ENCODE data around the gene HTR3E. TPM values are rescaled to one million over a fixed set of nuclear protein-coding genes. Genes with fewer than 3 reads are reported as not detected.
"Not testable (repeated sequence)": the region's sequence is repeated elsewhere in the genome, so short reads cannot be mapped to it uniquely, and the experiment has no call there.

HTR3E gene
- not detected in 2 replicates for total RNA-seq (2014; rRNA removed; shearing (Covaris generic))
- not detected in 2 replicates for polyA plus RNA-seq (2015; cell fraction: cytosol; rRNA removed)
- not detected in 2 replicates for polyA plus RNA-seq (2015; cell fraction: nucleus; rRNA removed)

GRCh38 chr3:184096811-184097383, at the start of gene HTR3E:
HTR3E (plus strand) TSS chr3:184097064; CDS start chr3:184097530, 466 bp downstream.
- DNase-seq (ENCODE audit: low read depth): no peak

GRCh38 chr3:184050217-184050847, 46.5 kb upstream of the HTR3E start:
- DNase-seq (ENCODE audit: low read depth): no peak

GRCh38 chr3:184052767-184053166, 44.1 kb upstream of the HTR3E start, which contains the start of gene HTR3C:
HTR3C (plus strand) TSS chr3:184053047; CDS start chr3:184053081, 34 bp downstream.
- DNase-seq (ENCODE audit: low read depth): no peak

- DNase-seq (ENCODE audit: low read depth): peak; percentile 68
Measured at GRCh38 chr3:184058029-184058428, 38.8 kb upstream of the HTR3E start.

GRCh38 chr3:184059424-184059823, 37.4 kb upstream of the HTR3E start:
- DNase-seq (ENCODE audit: low read depth): no peak

GRCh38 chr3:184062637-184063036, 34.2 kb upstream of the HTR3E start:
- no peak for DNase-seq (ENCODE audit: low read depth)

GRCh38 chr3:184066211-184066610, 30.7 kb upstream of the HTR3E start:
- no peak for DNase-seq (ENCODE audit: low read depth)

- DNase-seq (ENCODE audit: low read depth): no peak
Measured at GRCh38 chr3:184067573-184068055, 29.2 kb upstream of the HTR3E start.

GRCh38 chr3:184068344-184068743, 28.5 kb upstream of the HTR3E start:
- no peak for DNase-seq (ENCODE audit: low read depth)

GRCh38 chr3:184071142-184071541, 25.7 kb upstream of the HTR3E start:
- not testable (repeated sequence) for DNase-seq (ENCODE audit: low read depth)

GRCh38 chr3:184073621-184074020, 23.2 kb upstream of the HTR3E start:
- no peak for DNase-seq (ENCODE audit: low read depth)

- no peak for DNase-seq (ENCODE audit: low read depth)
Measured at GRCh38 chr3:184075901-184076300, 21.0 kb upstream of the HTR3E start.

- DNase-seq (ENCODE audit: low read depth): no peak
Measured at GRCh38 chr3:184077881-184078280, 19.0 kb upstream of the HTR3E start.

- DNase-seq (ENCODE audit: low read depth): no peak
Measured at GRCh38 chr3:184078851-184079250, 18.0 kb upstream of the HTR3E start.

GRCh38 chr3:184081116-184081830, 15.6 kb upstream of the HTR3E start:
- no peak for DNase-seq (ENCODE audit: low read depth)

GRCh38 chr3:184082034-184082433, 14.8 kb upstream of the HTR3E start:
- no peak for DNase-seq (ENCODE audit: low read depth)

- no peak for DNase-seq (ENCODE audit: low read depth)
Measured at GRCh38 chr3:184082465-184082864, 14.4 kb upstream of the HTR3E start.

- peak; percentile 74 for DNase-seq (ENCODE audit: low read depth)
Measured at GRCh38 chr3:184085389-184085852, 11.4 kb upstream of the HTR3E start.

- DNase-seq (ENCODE audit: low read depth): no peak
Measured at GRCh38 chr3:184092199-184092598, 4.7 kb upstream of the HTR3E start.

- no peak for DNase-seq (ENCODE audit: low read depth)
Measured at GRCh38 chr3:184097556-184097955, 692 bp downstream of the HTR3E start.

GRCh38 chr3:184099806-184100686, 3.2 kb downstream of the HTR3E start:
- no peak for DNase-seq (ENCODE audit: low read depth)

All from HT1080 (cell line).